Immature natural killer cell (primary cell): Measurements from ENCODE around the gene TBX20. TPM values are rescaled to one million over a fixed set of nuclear protein-coding genes. Genes with fewer than 3 reads are reported as not detected.
"Not testable (repeated sequence)": the region's sequence is repeated elsewhere in the genome, so short reads cannot be mapped to it uniquely, and the experiment has no call there.

Experiments used
- DNase-seq, 3 donors: peaks; one replicate each; pipeline ENCODE4 v3.0.0; 2022; ENCODE audit warnings: mixed read lengths in 1 of 3
- H3K27ac Mint-ChIP-seq, 6 donors: one replicate each; pipeline ENCODE4 v1.8.0; 2020; ENCODE audit warnings: mixed read lengths in 6 of 6, mild to moderate bottlenecking in 5 of 6, inconsistent platforms in 4 of 6, moderate library complexity in 3 of 6
- H3K27me3 Mint-ChIP-seq, 3 donors: one replicate each; pipeline ENCODE4 v1.8.0; 2020 to 2021; ENCODE audit warnings: low read depth in 3 of 3, mild to moderate bottlenecking in 3 of 3, mixed read lengths in 3 of 3, moderate library complexity in 3 of 3, inconsistent platforms in 1 of 3
- H3K36me3 Mint-ChIP-seq, 3 donors: one replicate each; pipeline ENCODE4 v1.8.0; 2020; ENCODE audit warnings: mixed read lengths in 3 of 3, inconsistent platforms in 2 of 3, mild to moderate bottlenecking in 2 of 3
- H3K4me1 Mint-ChIP-seq, 2 donors: one replicate each; pipeline ENCODE4 v1.8.0; 2020; ENCODE audit warnings: inconsistent platforms in 2 of 2, mild to moderate bottlenecking in 2 of 2, mixed read lengths in 2 of 2, moderate library complexity in 1 of 2
- H3K4me3 Mint-ChIP-seq, 5 donors: one replicate each; pipeline ENCODE4 v1.8.0; 2020; ENCODE audit warnings: mild to moderate bottlenecking in 5 of 5, mixed read lengths in 5 of 5, inconsistent platforms in 3 of 5, moderate library complexity in 3 of 5
- H3K9me3 Mint-ChIP-seq, 6 donors: one replicate each; pipeline ENCODE4 v1.8.0; 2020; ENCODE audit warnings: mild to moderate bottlenecking in 6 of 6, mixed read lengths in 6 of 6, inconsistent platforms in 4 of 6, moderate library complexity in 3 of 6
- polyA plus RNA-seq, 3 donors: library from polyadenylated mRNA; unstranded; fragments of 300-500 nt; fragmentation: Illumina TruSeq; gene quantifications; one replicate each; pipeline ENCODE4 v1.2.3, GENCODE V29; 2021

TBX20 gene
- polyA plus RNA-seq, 3 donors from 2014 or later = not detected

DNA sequence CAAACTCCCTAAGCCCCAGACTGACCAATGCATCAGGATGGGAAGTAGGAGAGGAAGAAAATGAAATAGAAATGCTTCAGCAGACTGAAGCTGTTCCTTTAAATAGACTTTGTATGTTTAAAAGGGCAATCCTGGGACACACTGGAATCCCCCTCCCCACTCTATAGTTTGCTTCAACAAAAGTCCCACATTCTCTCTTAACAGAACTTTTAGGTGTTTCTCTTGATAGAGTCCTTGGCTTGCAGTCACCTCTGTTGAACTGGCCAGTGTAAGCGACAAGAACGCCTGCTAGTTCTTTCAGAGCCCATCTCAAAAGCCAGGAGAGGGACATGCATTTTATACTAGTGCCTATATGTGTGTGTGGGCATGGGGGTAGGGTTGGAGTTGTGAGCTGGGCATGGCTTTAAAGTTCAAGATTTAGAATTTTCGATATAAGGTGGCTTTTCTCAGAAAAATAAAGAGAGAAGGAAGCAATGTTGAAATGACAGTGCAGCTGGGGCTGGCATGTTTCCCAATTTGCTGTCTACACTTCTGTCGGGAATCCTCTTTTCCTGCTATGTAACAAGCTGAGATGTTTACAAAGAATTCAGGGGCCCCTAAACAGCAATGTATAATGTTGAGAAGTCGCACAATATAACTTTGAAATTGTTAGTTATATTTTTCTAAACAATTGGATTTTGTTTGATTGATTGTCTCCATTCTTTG lies 2.1 kb downstream of the TBX20 start:
- Mint-ChIP-seq H3K36me3 (peaks cover 0 to 6% (median 0%) of the 10 kb centered on the region in 3 donors), H3K27ac (no peak overlapping the region), H3K4me1 (peaks cover 8 to 10% of the 10 kb centered on the region in 2 donors), H3K9me3 (peaks cover 0 to 24% (median 6%) of the 10 kb centered on the region in 6 donors), H3K27me3 (peaks cover 22 to 58% (median 41%) of the 10 kb centered on the region in 3 donors), H3K4me3 (no peak overlapping the region)
- no peak for DNase-seq

- H3K4me3 Mint-ChIP-seq = no peak overlapping the region
- H3K9me3 Mint-ChIP-seq = peaks cover 0 to 24% (median 5%) of the 10 kb centered on the region in 6 donors
- peaks cover 19 to 54% (median 33%) of the 10 kb centered on the region in 3 donors for H3K27me3 Mint-ChIP-seq
- H3K27ac Mint-ChIP-seq = no peak overlapping the region
- peaks cover 8 to 10% of the 10 kb centered on the region in 2 donors for H3K4me1 Mint-ChIP-seq
- H3K36me3 Mint-ChIP-seq = peaks cover 0 to 6% (median 0%) of the 10 kb centered on the region in 3 donors
- no peak for DNase-seq
Observed at GRCh38 chr7:35250941-35251340, 3.0 kb downstream of the TBX20 start.

GRCh38 chr7:35250452-35250851 lies 3.4 kb downstream of the TBX20 start:
- Mint-ChIP-seq H3K27ac (no peak overlapping the region), H3K9me3 (peaks cover 0 to 24% (median 5%) of the 10 kb centered on the region in 6 donors), H3K36me3 (peaks cover 0 to 6% (median 0%) of the 10 kb centered on the region in 3 donors), H3K27me3 (peaks cover 16 to 50% (median 36%) of the 10 kb centered on the region in 3 donors), H3K4me1 (peaks cover 8 to 10% of the 10 kb centered on the region in 2 donors), H3K4me3 (peak overlapping the region in 1 of 5 donors; percentile 6)
- DNase-seq = no peak

DNA sequence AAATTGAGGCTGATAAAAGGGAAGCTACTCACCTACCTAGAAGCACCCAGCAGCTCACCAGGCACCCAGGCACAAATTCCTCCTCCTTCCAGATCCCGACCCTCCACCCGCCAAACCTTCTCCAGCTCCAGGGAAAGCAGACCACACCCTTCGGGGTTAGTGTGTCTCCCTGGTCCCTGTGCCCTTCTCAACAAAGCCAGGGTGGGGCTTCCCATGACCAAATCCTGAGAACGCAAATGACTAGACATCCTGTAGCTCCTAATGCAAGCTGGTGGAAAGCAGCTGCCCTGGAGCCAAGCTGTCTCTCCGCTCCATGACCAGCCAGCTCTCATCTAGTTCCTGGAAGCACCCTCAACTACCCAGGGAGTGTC lies 4.4 kb downstream of the TBX20 start:
- H3K27me3 Mint-ChIP-seq = peaks cover 13 to 47% (median 31%) of the 10 kb centered on the region in 3 donors
- H3K36me3 Mint-ChIP-seq = peaks cover 0 to 6% (median 0%) of the 10 kb centered on the region in 3 donors
- no peak overlapping the region for H3K27ac Mint-ChIP-seq
- no peak for DNase-seq
- H3K4me3 Mint-ChIP-seq = no peak overlapping the region
- peaks cover 0 to 24% (median 4%) of the 10 kb centered on the region in 6 donors for H3K9me3 Mint-ChIP-seq
- H3K4me1 Mint-ChIP-seq = peaks cover 8 to 10% of the 10 kb centered on the region in 2 donors

DNA sequence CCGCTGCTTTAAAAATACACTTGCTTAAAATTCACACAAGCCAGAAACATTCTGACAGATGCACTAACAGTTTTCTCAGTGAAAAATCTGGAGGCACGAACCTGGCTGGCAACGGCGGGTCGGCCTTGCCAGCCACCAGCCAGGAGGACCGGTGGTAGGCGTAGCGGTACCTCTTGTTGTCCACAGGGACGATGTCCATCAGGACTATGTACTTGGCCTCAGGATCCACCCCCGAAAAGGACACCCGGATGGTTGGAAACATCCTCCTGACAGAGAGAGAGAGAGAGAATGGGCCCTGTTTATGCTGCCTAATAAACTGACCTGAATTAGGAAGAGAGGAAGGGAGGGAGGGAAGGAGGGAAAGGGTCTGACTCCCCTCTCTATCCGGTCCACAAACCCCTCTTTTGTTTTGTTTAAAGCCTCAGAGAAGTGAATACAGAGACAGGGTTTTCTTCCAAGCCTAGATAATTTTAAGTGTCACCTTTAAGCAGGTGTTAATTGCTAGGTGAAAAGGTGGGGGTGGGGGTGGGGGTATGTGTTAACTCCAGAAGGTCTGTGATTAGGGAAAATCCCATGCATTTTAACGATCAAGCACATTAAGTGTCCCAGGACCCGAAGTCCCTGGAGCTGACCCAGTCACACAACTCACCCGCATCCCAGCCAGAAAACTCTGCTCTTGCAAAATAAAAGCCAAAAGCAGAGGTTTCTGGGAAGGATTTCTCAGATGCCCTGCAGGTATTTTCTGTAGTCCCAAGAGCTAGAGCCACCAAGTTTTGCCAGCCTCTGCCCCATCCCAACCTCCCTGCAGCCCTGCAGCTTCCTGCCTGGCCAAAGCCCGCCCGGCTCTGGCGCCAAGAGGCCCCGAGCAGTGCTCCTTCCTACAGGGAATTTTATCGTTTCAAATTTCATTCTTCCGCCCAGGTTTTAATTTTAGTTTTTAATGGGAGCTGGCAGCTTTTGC lies 5.0 kb downstream of the TBX20 start:
- H3K27ac Mint-ChIP-seq = no peak overlapping the region
- H3K9me3 Mint-ChIP-seq = peaks cover 0 to 24% (median 4%) of the 10 kb centered on the region in 6 donors
- peaks cover 8% of the 10 kb centered on the region in 2 donors for H3K4me1 Mint-ChIP-seq
- H3K36me3 Mint-ChIP-seq = peaks cover 0 to 6% (median 0%) of the 10 kb centered on the region in 3 donors
- H3K27me3 Mint-ChIP-seq = peaks cover 13 to 49% (median 30%) of the 10 kb centered on the region in 3 donors
- H3K4me3 Mint-ChIP-seq = no peak overlapping the region
- DNase-seq = no peak

GRCh38 chr7:35246819-35247218 lies 7.1 kb downstream of the TBX20 start:
- DNase-seq = no peak
- H3K27ac Mint-ChIP-seq = no peak overlapping the region
- H3K4me3 Mint-ChIP-seq = no peak overlapping the region
- H3K27me3 Mint-ChIP-seq = peaks cover 9 to 31% (median 19%) of the 10 kb centered on the region in 3 donors
- H3K4me1 Mint-ChIP-seq = no peaks in the 10 kb centered on the region
- H3K36me3 Mint-ChIP-seq = peaks cover 0 to 6% (median 0%) of the 10 kb centered on the region in 3 donors
- peaks cover 0 to 10% (median 1%) of the 10 kb centered on the region in 6 donors for H3K9me3 Mint-ChIP-seq

DNA sequence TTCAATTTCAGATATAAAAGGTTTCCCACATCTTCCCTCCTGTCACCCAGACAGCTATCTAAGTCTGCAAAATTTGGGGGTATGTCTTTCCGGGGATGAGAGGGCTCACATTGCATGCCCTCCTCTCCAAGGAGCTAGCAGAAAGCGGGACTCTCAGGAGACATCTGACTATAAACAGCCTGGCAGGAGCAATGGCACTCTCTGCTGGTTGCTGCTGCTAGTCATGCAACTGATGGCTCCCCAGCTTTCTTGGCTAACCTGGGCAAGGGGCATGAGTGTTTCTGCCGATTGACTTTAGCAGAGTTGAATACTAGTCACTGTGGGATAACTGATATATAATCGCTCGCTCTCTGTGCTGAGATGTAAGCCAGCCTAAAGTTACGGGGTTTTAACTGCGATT lies 12.0 kb downstream of the TBX20 start:
- no peaks in the 10 kb centered on the region for H3K4me1 Mint-ChIP-seq
- peaks cover 0 to 1% (median 0%) of the 10 kb centered on the region in 6 donors for H3K9me3 Mint-ChIP-seq
- H3K4me3 Mint-ChIP-seq = no peak overlapping the region
- H3K27ac Mint-ChIP-seq = no peak overlapping the region
- DNase-seq = no peak
- H3K27me3 Mint-ChIP-seq = peaks cover 4 to 7% (median 4%) of the 10 kb centered on the region in 3 donors
- H3K36me3 Mint-ChIP-seq = no peaks in the 10 kb centered on the region

DNA sequence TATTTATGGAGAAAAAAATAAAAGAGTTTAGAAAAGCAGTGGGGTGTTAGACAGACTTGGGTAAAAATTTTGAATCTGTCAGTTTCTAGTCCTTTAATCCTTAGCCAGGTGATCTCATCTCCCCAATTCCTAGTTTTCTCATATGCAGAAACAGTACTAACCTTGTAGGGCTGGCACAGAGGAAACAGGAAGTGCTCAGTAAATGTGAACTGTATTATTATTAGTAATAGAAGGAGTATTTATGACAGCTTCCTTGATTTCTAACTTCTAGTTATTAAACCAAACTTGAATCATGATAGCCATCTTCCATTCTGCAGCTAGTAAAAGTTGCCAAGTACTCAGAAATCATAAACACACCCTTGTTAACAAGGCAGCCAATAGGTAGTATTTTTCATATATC lies 12.5 kb downstream of the TBX20 start:
- H3K27ac Mint-ChIP-seq = no peak overlapping the region
- H3K27me3 Mint-ChIP-seq = peaks cover 2 to 7% (median 4%) of the 10 kb centered on the region in 3 donors
- H3K4me3 Mint-ChIP-seq = no peak overlapping the region
- no peaks in the 10 kb centered on the region for H3K4me1 Mint-ChIP-seq
- no peak for DNase-seq
- H3K36me3 Mint-ChIP-seq = no peaks in the 10 kb centered on the region
- peaks cover 0 to 1% (median 0%) of the 10 kb centered on the region in 6 donors for H3K9me3 Mint-ChIP-seq

DNA sequence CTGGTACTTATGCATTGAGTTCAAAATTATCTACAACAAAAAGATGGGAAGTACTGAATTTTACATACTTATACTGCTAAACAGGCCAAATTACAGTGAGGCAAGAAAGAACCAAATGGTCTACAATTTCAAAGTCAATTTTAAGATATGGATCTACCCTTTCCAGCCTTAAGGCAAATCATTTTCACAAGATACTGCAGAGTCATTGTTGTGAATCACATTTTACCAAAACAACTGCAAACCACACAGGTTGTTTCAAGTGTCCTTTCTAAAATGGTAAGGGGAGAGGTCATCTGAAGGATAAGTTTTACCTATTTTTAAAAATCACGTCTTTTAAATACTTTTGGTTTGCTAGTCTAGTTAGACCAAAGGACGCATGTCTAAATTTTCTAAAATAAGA lies 12.9 kb downstream of the TBX20 start:
- H3K9me3 Mint-ChIP-seq, H3K27me3 Mint-ChIP-seq, H3K4me1 Mint-ChIP-seq, DNase-seq, H3K36me3 Mint-ChIP-seq, H3K4me3 Mint-ChIP-seq, H3K27ac Mint-ChIP-seq: not testable (repeated sequence)

DNA sequence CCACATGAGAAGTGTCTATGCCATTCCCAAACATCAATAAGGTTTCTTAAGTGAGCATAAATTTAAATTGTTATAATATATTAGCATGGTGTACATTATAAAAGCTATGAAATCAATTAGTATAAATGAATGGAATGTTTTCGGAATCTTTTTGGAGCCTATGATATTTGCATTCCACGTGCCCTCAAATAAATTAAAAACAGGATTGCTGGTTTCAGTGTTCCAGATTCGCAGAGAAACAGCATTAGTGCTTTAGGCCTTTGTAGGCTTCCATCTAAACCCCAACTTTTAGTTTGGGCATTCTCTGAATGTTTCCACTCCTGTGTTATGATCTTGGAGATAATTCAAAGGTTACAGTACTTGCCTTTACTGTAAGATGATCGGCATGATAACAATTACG lies 15.4 kb downstream of the TBX20 start:
- H3K4me1 Mint-ChIP-seq, H3K36me3 Mint-ChIP-seq, DNase-seq, H3K9me3 Mint-ChIP-seq, H3K4me3 Mint-ChIP-seq, H3K27me3 Mint-ChIP-seq, H3K27ac Mint-ChIP-seq: not testable (repeated sequence)

- Mint-ChIP-seq H3K27me3 (peaks cover 4 to 11% (median 6%) of the 10 kb centered on the region in 3 donors), H3K4me1 (no peaks in the 10 kb centered on the region), H3K4me3 (no peak overlapping the region), H3K36me3 (no peaks in the 10 kb centered on the region), H3K27ac (no peak overlapping the region), H3K9me3 (peaks cover 0 to 1% (median 0%) of the 10 kb centered on the region in 6 donors)
- no peak for DNase-seq
Observed at GRCh38 chr7:35232994-35233393, 20.9 kb downstream of the TBX20 start.

DNA sequence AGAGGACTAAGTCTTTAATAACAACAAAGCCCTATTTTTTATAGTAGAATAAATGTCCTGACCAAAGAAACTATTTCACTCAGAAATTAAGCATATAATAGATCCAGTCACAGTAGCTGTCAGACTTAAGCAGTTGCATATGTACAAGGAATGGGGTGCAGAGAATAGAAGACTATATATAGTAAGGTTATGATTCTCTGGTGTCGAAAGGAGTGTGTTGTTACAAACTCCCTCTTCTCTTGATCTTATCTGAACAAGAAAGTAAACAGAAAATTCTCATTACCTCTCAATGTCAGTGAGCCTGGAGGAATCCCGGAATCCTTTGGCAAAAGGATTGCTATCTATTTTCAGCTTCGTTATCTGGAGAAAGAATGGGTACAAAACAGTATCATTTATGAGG lies 22.7 kb downstream of the TBX20 start:
- H3K36me3 Mint-ChIP-seq, H3K27ac Mint-ChIP-seq, H3K27me3 Mint-ChIP-seq, H3K4me3 Mint-ChIP-seq, DNase-seq, H3K9me3 Mint-ChIP-seq, H3K4me1 Mint-ChIP-seq: not testable (repeated sequence)

GRCh38 chr7:35229116-35229780 lies 24.7 kb downstream of the TBX20 start:
- DNase-seq, H3K4me3 Mint-ChIP-seq, H3K27me3 Mint-ChIP-seq, H3K9me3 Mint-ChIP-seq, H3K27ac Mint-ChIP-seq, H3K36me3 Mint-ChIP-seq, H3K4me1 Mint-ChIP-seq: not testable (repeated sequence)
